ENCODE data around the gene MRPL43.

MRPL43 gene

GRCh38 chr10:101028446-101029337 lies 41.4 kb upstream of the MRPL43 start:
- Mint-ChIP-seq H3K36me3 (ENCODE audit: low read depth) (no peaks in the 10 kb centered on the region), H3K27ac (peak overlapping the region in 1 of 3 experiments; percentile 11), H3K4me3 (peak overlapping the region in 1 of 3 experiments; percentile 9), H3K4me1 (peaks cover 41% of the 10 kb centered on the region), H3K9me3 (no peaks in the 10 kb centered on the region), H3K27me3 (ENCODE audit: low read depth) (peaks cover 31% of the 10 kb centered on the region)
- TF ChIP-seq CTCF (IDR thresholded peaks at IDR 0.05; ENCODE audit: unreplicated experiment in 3 of 3), result no peak

GRCh38 chr10:101027106-101027720 lies 39.9 kb upstream of the MRPL43 start:
- H3K27ac Mint-ChIP-seq, result peak overlapping the region in 1 of 3 experiments; percentile 43
- no peaks in the 10 kb centered on the region for H3K9me3 Mint-ChIP-seq
- TF ChIP-seq CTCF (IDR thresholded peaks at IDR 0.05; ENCODE audit: unreplicated experiment in 3 of 3), result no peak
- no peaks in the 10 kb centered on the region for H3K36me3 Mint-ChIP-seq (ENCODE audit: low read depth)
- H3K27me3 Mint-ChIP-seq (ENCODE audit: low read depth), result peaks cover 26% of the 10 kb centered on the region
- H3K4me1 Mint-ChIP-seq, result peaks cover 34% of the 10 kb centered on the region
- peak overlapping the region in 1 of 3 experiments; percentile 1 for H3K4me3 Mint-ChIP-seq

- no peak for TF ChIP-seq CTCF (IDR thresholded peaks at IDR 0.05; ENCODE audit: unreplicated experiment in 3 of 3)
- no peaks in the 10 kb centered on the region for H3K36me3 Mint-ChIP-seq (ENCODE audit: low read depth)
- H3K4me3 Mint-ChIP-seq, result no peak overlapping the region
- peaks cover 24% of the 10 kb centered on the region for H3K27me3 Mint-ChIP-seq (ENCODE audit: low read depth)
- H3K9me3 Mint-ChIP-seq, result no peaks in the 10 kb centered on the region
- peaks cover 24% of the 10 kb centered on the region for H3K4me1 Mint-ChIP-seq
- no peak overlapping the region for H3K27ac Mint-ChIP-seq
Observed at GRCh38 chr10:101022967-101023705, 35.8 kb upstream of the MRPL43 start.

- H3K4me1 Mint-ChIP-seq, result peaks cover 18% of the 10 kb centered on the region
- no peak for TF ChIP-seq CTCF (IDR thresholded peaks at IDR 0.05; ENCODE audit: unreplicated experiment in 3 of 3)
- H3K36me3 Mint-ChIP-seq (ENCODE audit: low read depth), result no peaks in the 10 kb centered on the region
- no peaks in the 10 kb centered on the region for H3K9me3 Mint-ChIP-seq
- H3K4me3 Mint-ChIP-seq, result no peak overlapping the region
- peaks cover 30% of the 10 kb centered on the region for H3K27me3 Mint-ChIP-seq (ENCODE audit: low read depth)
- H3K27ac Mint-ChIP-seq, result no peak overlapping the region
Observed at GRCh38 chr10:101021692-101022251, 34.5 kb upstream of the MRPL43 start.

GRCh38 chr10:101021239-101021638 lies 33.9 kb upstream of the MRPL43 start:
- Mint-ChIP-seq H3K27me3 (ENCODE audit: low read depth) (peaks cover 36% of the 10 kb centered on the region), H3K4me3 (no peak overlapping the region), H3K4me1 (peaks cover 21% of the 10 kb centered on the region), H3K27ac (no peak overlapping the region), H3K9me3 (no peaks in the 10 kb centered on the region), H3K36me3 (ENCODE audit: low read depth) (no peaks in the 10 kb centered on the region)
- no peak for TF ChIP-seq CTCF (IDR thresholded peaks at IDR 0.05; ENCODE audit: unreplicated experiment in 3 of 3)
